HFF-Myc (cell line): Measurements from ENCODE around the gene RNASE4.

Source experiments
- DNase-seq: peaks from one replicate; pipeline ENCODE4 v3.0.0-alpha.2; 2011; ENCODE audit warnings: low read depth; ENCODE audit errors: extremely low read depth
- H3K4me3 ChIP-seq: replicated peaks from 2 replicates; pipeline ENCODE4 v1.5.1; 2011; ENCODE audit warnings: low read depth, mild to moderate bottlenecking, control low read depth, low read length
- TF ChIP-seq, protein P1 (sequence below): IDR thresholded peaks from 2 replicates; pipeline ENCODE4 v1.5.1; 2012; ENCODE audit warnings: mild to moderate bottlenecking, low read depth, low read length, control low read depth; ENCODE audit errors: missing control alignments

Gene RNASE4

DNA sequence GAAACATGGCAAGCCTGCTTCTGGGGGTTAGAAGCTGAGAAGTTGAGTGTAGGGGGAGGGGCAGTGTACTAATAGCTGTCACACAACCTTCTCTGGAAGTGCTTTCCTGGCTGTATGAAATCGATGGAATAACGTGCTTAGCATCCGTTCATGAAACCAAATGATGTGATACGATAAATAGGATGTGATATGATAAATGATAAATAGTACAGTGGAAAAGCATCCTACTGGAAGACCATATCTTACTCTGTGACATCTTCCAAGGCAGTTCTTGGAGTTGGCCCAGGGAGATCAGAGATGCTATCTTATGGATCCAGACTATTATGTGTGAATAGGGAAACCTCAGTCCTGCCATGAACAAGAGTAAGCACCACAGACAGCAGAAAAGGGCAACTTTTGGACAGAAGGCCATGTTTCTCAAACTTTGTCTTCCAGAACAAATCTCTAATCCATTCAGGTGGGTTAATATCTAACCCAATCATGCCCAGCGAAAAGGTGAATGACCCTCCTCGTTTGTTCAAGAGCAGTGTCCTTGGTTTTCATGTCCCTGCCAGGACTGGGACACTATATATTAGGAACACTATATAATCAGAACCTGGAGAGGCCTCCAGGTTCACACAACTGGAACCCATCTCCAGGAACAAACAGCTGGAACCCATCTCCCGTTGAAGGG, 3.9 kb downstream of the RNASE4 start, which contains the start of gene ANG:
TSS of gene ANG (plus strand) at position 598 of the 673 bp plus-strand sequence. CDS start 4,801 bp downstream, outside the sequence.
- H3K4me3 ChIP-seq = no peak within 1 kb of the TSS
- no peak for DNase-seq
- TF ChIP-seq, protein P1, sequence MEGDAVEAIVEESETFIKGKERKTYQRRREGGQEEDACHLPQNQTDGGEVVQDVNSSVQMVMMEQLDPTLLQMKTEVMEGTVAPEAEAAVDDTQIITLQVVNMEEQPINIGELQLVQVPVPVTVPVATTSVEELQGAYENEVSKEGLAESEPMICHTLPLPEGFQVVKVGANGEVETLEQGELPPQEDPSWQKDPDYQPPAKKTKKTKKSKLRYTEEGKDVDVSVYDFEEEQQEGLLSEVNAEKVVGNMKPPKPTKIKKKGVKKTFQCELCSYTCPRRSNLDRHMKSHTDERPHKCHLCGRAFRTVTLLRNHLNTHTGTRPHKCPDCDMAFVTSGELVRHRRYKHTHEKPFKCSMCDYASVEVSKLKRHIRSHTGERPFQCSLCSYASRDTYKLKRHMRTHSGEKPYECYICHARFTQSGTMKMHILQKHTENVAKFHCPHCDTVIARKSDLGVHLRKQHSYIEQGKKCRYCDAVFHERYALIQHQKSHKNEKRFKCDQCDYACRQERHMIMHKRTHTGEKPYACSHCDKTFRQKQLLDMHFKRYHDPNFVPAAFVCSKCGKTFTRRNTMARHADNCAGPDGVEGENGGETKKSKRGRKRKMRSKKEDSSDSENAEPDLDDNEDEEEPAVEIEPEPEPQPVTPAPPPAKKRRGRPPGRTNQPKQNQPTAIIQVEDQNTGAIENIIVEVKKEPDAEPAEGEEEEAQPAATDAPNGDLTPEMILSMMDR = no peak

DNA sequence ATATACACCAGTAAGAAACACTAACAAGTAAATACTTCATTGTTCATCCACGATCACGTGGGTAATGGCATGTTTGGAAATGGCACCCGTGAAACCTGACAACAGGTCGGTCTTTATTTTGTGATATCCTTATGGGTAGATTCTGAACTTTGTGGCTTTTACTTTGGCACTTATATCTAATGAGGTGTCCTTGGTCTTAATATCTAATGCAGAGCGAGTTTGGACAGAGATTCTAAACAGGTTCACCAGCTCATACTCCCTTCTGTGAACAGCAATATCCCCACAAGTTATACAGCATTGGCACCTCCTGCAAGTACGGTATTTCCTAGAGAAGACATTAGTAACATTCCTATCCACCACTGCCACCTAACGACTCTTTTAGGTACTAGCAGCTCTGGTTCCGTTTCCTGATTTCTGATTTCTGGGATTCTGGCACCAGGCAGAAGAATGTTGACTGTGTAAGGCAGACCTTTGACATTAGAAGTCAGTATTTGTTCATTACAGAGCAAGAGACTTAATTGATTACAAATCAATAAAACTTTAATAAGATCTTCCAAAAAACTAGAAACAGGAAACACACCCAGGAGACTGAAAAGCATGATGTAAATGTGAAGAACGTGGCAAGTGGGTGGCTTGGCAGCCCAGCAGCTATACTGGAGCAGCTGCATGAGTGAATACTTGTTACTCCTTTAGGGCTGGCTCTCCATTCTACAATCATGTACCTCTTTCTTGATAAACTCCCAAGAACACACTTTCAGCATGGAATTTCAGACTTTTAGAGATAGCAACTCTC, 6.7 kb downstream of the RNASE4 start:
- H3K4me3 ChIP-seq = no peak overlapping the region
- peak; percentile 63 for DNase-seq
- TF ChIP-seq, protein P1 = peak; percentile 82

DNA sequence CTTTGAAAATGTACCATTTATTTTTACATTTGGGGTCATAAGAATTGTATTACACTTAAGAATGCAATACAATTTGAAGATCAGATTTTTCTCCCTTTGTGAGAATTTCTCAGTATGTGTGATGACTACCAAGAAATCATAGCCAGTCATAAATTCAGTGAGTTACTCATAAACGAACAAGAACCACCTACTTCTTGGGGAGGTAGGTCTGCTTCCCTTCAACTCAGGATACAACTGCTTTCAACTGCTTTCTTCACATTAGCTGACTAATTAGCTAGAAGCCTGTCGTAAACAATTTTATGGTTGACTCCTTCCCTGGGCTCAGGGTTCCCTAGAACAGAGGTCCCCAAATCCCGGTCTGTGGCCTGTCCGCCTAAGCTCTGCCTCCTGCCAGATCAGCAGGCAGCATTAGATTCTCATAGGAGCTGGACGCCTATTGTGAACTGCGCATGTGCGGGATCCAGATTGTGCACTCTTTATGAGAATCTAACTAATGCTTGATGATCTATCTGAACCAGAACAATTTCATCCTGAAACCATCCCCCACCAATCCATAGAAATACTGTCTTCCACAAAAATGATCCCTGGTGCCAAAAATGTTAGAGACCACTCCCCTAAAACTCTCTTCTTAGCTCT, 7.9 kb downstream of the RNASE4 start:
- H3K4me3 ChIP-seq = no peak overlapping the region
- TF ChIP-seq, protein P1 = no peak
- no peak for DNase-seq

DNA sequence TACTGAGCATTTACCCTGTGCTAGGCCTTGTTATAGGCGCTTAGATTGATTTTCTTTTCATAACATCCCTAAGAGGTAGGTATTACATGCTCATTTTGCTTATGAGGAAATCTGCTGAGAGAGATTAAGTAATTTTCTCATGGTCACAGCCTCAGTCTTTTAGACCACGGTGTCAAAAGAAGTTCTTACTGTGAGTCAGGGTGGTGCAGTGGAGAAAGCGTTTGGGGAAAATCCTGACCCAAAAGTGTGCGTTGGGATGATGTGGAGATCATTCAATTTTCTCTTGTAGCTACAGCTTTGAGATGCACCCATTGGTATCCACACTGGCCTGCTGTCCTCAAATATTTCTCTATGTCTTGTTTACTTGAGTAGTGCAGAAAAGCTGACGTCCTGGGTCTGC, 12.4 kb downstream of the RNASE4 start:
- DNase-seq = no peak
- TF ChIP-seq, protein P1 = no peak
- no peak overlapping the region for H3K4me3 ChIP-seq

GRCh38 chr14:20697273-20698017, 13.1 kb downstream of the RNASE4 start:
- peak; percentile 30 for DNase-seq
- H3K4me3 ChIP-seq = no peak overlapping the region
- TF ChIP-seq, protein P1 = peak; percentile 70

DNA sequence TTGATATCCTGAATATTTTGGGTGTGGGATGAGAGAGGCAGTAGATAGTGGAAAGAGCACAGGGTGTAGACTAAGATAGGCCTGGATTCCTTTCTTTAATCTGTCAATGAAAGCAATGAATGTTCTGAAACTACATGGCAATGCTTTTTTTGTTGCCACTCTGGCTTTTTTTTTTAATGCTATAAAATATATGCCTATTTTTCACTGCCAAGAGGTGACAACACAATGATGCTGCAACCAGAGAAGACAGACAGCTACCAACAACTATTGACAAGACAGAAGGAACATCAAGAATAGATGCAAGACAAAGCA, 13.6 kb downstream of the RNASE4 start:
- no peak for DNase-seq
- H3K4me3 ChIP-seq = no peak overlapping the region
- TF ChIP-seq, protein P1 = no peak
